SU-DHL-6 (cell line): ENCODE measurements around the gene CCP110.

Experiments
- CTCF ChIP-seq: fragments of 200-600 bp; sonication (generic); IDR thresholded peaks from one replicate; pipeline ENCODE4 v1.5.1; 2017; ENCODE audit warnings: antibody characterized with exemption, mild to moderate bottlenecking, low read length, moderate library complexity; ENCODE audit not compliant: insufficient read depth, poor library complexity, severe bottlenecking
- EZH2phosphoT487 ChIP-seq: fragments of 200-600 bp; sonication (generic), shearing (Covaris generic); conservative IDR thresholded peaks from 2 replicates; pipeline ENCODE4 v1.6.1; 2018; ENCODE audit warnings: mild to moderate bottlenecking, antibody characterized with exemption, low read length, moderate library complexity, mixed read lengths

GRCh38 chr16:19481296-19481695 lies 42.4 kb upstream of the CCP110 start:
- TF ChIP-seq CTCF (no peak), EZH2phosphoT487 (no peak)
